Caco-2 (cell line): ENCODE results near the gene ABCA3. TPM values are rescaled to one million over a fixed set of nuclear protein-coding genes. Genes with fewer than 3 reads are reported as not detected.
A peak's percentile ranks its signal among the peaks of the same experiment; 100 is the strongest.

Experiments used
- BruUV-seq: library from RNA; stranded (reverse); fragments of 400-500 nt; replicated peaks from 2 replicates; lab custom pipeline; 2021; lab: Mats Ljungman, UMichigan
- CTCF ChIA-PET: fragments of 300-600 bp; sonication (Branson Sonifier 250); formaldehyde crosslinking; loops from one replicate; lab custom pipeline; 2022; ENCODE audit warnings: antibody characterized with exemption; lab: Charles Lee
- POLR2A ChIA-PET: fragments of 300-600 bp; sonication (Branson Sonifier 250); formaldehyde crosslinking; loops from one replicate; lab custom pipeline; 2022; ENCODE audit warnings: antibody characterized with exemption; lab: Charles Lee
- DNase-seq, 2 experiments: peaks; one replicate each; pipeline versions ENCODE4 v3.0.0 to v3.0.0-alpha.2; 2020 to 2022
- H3K27me3 ChIP-seq: replicated peaks from 2 replicates; pipeline ENCODE4 v1.6.0; 2011; ENCODE audit warnings: low read length; ENCODE audit not compliant: control insufficient read depth, insufficient read depth
- H3K36me3 ChIP-seq: 2 replicates; pipeline ENCODE4 v1.5.1; 2011; ENCODE audit warnings: low read length; ENCODE audit not compliant: control insufficient read depth, insufficient read depth
- H3K4me1 ChIP-seq: fragments of 250-450 bp; sonication (Bioruptor Pico); 2 replicates; pipeline ENCODE4 v1.5.1; 2020; ENCODE audit warnings: mild to moderate bottlenecking
- H3K4me3 ChIP-seq: 2 replicates; pipeline ENCODE4 v1.5.1; 2011; ENCODE audit warnings: low read depth, mild to moderate bottlenecking, control low read depth, low read length
- H3K9me3 ChIP-seq: fragments of 250-450 bp; sonication (Bioruptor Pico); 2 replicates; pipeline ENCODE4 v1.5.1; 2020; ENCODE audit warnings: mild to moderate bottlenecking, moderate library complexity
- H3K27ac Mint-ChIP-seq: one replicate; pipeline ENCODE4 v1.8.0; 2022; ENCODE audit warnings: mixed read lengths; ENCODE audit not compliant: unreplicated experiment
- H3K27me3 Mint-ChIP-seq: one replicate; pipeline ENCODE4 v1.8.0; 2022; ENCODE audit warnings: mixed read lengths; ENCODE audit not compliant: insufficient read depth, unreplicated experiment
- H3K36me3 Mint-ChIP-seq: one replicate; pipeline ENCODE4 v1.8.0; 2022; ENCODE audit warnings: mild to moderate bottlenecking, mixed read lengths; ENCODE audit not compliant: insufficient read depth, unreplicated experiment
- H3K4me1 Mint-ChIP-seq: one replicate; pipeline ENCODE4 v1.8.0; 2022; ENCODE audit warnings: low read depth, mixed read lengths; ENCODE audit not compliant: unreplicated experiment
- H3K4me3 Mint-ChIP-seq: one replicate; pipeline ENCODE4 v1.8.0; 2022; ENCODE audit warnings: mild to moderate bottlenecking, moderate library complexity, mixed read lengths; ENCODE audit not compliant: unreplicated experiment
- H3K9me3 Mint-ChIP-seq: one replicate; pipeline ENCODE4 v1.8.0; 2022; ENCODE audit warnings: mixed read lengths; ENCODE audit not compliant: unreplicated experiment
- intact Hi-C: fragments of 100-400 bp; cut with micrococcal nuclease; formaldehyde crosslinking; loops from one replicate; pipeline ENCODE4 v1.10.0; 2022; ENCODE audit not compliant: unreplicated experiment
- total RNA-seq: library from RNA; stranded (reverse); gene quantifications from 2 replicates; pipeline ENCODE4 v1.2.3, GENCODE V29; 2022
- TF ChIP-seq, protein P1 (sequence below), 2 experiments: fragments of 200-600 bp in 1 of 2; IDR thresholded peaks; 1 replicate in 1 of 2; 2 replicates in 1 of 2; pipeline versions ENCODE4 v1.5.1 to v1.8.0; 2011 to 2022; ENCODE audit warnings: antibody characterized with exemption in 1 of 2, control low read depth in 1 of 2, inconsistent platforms in 1 of 2, low read depth in 1 of 2, low read length in 1 of 2, mild to moderate bottlenecking in 1 of 2, moderate library complexity in 1 of 2; ENCODE audit not compliant: insufficient read depth in 1 of 2, severe bottlenecking in 1 of 2, unreplicated experiment in 1 of 2

The ABCA3 gene
- total RNA-seq, 1 experiment from 2014 or later, result 16.1 TPM

GRCh38 chr16:2285731-2286191, 54.8 kb downstream of the ABCA3 start:
- POLR2A ChIA-PET, result no interaction called here
- Histone ChIP-seq H3K4me3 (no peak overlapping the region), H3K9me3 (no peaks in the 10 kb centered on the region), H3K4me1 (no peaks in the 10 kb centered on the region), H3K27me3 (no peaks in the 10 kb centered on the region), H3K36me3 (no peaks in the 10 kb centered on the region)
- Mint-ChIP-seq H3K4me3 (no peak overlapping the region), H3K4me1 (no peaks in the 10 kb centered on the region), H3K36me3 (peaks cover 3% of the 10 kb centered on the region), H3K27ac (no peak overlapping the region), H3K9me3 (no peaks in the 10 kb centered on the region), H3K27me3 (peaks cover under 1% of the 10 kb centered on the region)
- DNase-seq, result no peak
- intact Hi-C loops, result no loop called here
- TF ChIP-seq, protein P1, sequence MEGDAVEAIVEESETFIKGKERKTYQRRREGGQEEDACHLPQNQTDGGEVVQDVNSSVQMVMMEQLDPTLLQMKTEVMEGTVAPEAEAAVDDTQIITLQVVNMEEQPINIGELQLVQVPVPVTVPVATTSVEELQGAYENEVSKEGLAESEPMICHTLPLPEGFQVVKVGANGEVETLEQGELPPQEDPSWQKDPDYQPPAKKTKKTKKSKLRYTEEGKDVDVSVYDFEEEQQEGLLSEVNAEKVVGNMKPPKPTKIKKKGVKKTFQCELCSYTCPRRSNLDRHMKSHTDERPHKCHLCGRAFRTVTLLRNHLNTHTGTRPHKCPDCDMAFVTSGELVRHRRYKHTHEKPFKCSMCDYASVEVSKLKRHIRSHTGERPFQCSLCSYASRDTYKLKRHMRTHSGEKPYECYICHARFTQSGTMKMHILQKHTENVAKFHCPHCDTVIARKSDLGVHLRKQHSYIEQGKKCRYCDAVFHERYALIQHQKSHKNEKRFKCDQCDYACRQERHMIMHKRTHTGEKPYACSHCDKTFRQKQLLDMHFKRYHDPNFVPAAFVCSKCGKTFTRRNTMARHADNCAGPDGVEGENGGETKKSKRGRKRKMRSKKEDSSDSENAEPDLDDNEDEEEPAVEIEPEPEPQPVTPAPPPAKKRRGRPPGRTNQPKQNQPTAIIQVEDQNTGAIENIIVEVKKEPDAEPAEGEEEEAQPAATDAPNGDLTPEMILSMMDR (IDR thresholded peaks at IDR 0.05; ENCODE audit: insufficient read depth in 1 of 2, low read depth in 1 of 2, low read length in 1 of 2, severe bottlenecking in 1 of 2, unreplicated experiment in 1 of 2), result no peak
- BruUV-seq, result no TSS peak
- CTCF ChIA-PET, result no interaction called here

DNA sequence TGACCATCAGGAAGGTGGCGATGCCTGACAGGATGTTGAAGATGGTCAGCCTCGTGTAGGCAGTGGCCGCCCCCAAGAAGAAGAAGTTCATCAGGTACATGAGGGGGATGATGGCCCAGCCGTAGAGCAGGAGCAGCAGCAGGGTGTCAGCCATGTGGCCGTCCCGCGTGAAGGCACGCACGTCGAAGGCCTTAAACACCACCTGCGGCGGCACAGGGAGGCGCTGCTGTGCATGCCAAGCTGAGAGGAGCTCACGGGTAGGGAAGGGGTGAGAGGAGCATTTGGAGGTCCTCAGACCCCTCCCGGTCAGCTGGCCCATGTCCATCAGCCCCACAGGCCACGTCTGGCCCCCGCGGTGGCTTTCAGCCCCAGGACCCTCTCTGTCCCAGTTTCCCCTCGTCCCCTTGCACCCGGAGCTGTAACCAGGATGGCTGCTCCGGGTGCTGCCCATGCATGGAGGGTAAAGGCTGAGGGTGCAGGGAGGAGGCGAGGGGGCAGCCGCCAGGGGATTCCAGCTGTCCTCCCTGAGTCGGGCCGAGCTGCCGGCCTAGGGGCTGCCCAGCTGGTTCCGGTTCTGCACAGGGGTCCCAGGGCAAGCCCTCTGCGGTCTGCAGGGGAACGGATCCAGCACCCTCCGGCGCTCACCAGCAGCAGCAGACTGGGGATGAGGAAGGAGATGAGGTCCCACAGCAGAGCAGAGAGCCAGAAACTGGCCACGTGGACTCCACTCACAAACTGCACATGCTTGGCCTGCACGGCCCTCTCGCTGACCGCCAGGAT, 55.5 kb downstream of the ABCA3 start:
- Mint-ChIP-seq H3K27ac (no peak overlapping the region), H3K36me3 (peaks cover 6% of the 10 kb centered on the region), H3K27me3 (peaks cover 3% of the 10 kb centered on the region), H3K9me3 (no peaks in the 10 kb centered on the region), H3K4me3 (no peak overlapping the region), H3K4me1 (no peaks in the 10 kb centered on the region)
- TF ChIP-seq, protein P1 (IDR thresholded peaks at IDR 0.05; ENCODE audit: insufficient read depth in 1 of 2, low read depth in 1 of 2, low read length in 1 of 2, severe bottlenecking in 1 of 2, unreplicated experiment in 1 of 2), result no peak
- Histone ChIP-seq H3K4me3 (no peak overlapping the region), H3K9me3 (no peaks in the 10 kb centered on the region), H3K27me3 (no peaks in the 10 kb centered on the region), H3K4me1 (no peaks in the 10 kb centered on the region), H3K36me3 (no peaks in the 10 kb centered on the region)
- ChIA-PET POLR2A (no interaction called here), CTCF (no interaction called here)
- intact Hi-C loops, result no loop called here
- DNase-seq, result no peak
- no TSS peak for BruUV-seq

DNA sequence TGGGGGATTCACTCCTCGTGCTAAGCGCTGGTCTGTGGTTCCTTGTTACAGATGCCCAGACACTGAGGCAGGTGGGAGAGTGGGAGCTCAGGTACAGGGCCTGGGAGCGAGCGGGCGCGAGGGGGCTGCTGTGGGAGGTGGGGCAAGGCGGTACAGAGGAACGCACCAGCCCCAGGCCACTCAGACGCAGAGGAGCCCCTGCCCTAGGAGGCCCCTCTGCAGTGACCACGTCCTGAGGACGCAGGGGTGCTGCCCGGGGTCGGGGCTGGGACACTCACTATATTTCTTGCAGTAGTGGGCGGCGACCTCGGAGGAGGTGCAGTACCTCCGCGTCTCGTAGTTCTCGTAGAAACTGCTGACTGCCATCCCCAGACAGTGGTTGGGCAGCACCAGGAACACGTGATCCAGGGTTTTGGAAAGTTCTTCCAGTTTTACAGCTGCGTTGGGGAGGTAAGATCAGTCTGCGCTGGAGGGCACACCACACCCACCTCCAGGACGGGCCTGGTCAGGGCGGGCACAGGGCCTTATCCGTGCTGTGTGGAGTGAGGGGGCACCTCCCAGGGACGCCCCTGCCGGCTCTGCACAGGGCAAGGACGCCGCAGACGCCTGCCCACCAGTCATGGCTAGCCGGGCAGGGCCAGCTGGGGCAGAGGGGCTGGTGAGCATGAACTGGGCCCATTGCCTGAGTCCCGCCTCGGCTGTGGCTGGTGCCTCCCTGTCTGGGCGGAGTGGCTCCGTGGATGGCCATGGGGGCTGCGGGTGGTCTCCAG, 56.3 kb downstream of the ABCA3 start:
- Mint-ChIP-seq H3K27ac (peak overlapping the region; percentile 47), H3K27me3 (peaks cover 3% of the 10 kb centered on the region), H3K4me1 (no peaks in the 10 kb centered on the region), H3K36me3 (peaks cover 6% of the 10 kb centered on the region), H3K9me3 (no peaks in the 10 kb centered on the region), H3K4me3 (no peak overlapping the region)
- no TSS peak for BruUV-seq
- H3K36me3 ChIP-seq, result no peaks in the 10 kb centered on the region
- DNase-seq, result no peak
- no peaks in the 10 kb centered on the region for H3K27me3 ChIP-seq
- H3K9me3 ChIP-seq, result no peaks in the 10 kb centered on the region
- H3K4me3 ChIP-seq, result no peak overlapping the region
- H3K4me1 ChIP-seq, result no peaks in the 10 kb centered on the region
- CTCF ChIA-PET, result no interaction called here
- TF ChIP-seq, protein P1 (IDR thresholded peaks at IDR 0.05; ENCODE audit: insufficient read depth in 1 of 2, low read depth in 1 of 2, low read length in 1 of 2, severe bottlenecking in 1 of 2, unreplicated experiment in 1 of 2), result no peak
- POLR2A ChIA-PET, result no interaction called here
- intact Hi-C loops, result no loop called here
